GM20000 (cell line): Measurements from ENCODE around the gene MIEF1.
A peak's percentile ranks its signal among the peaks of the same experiment; 100 is the strongest.

ENCODE experiments used
- DNase-seq: peaks from one replicate; pipeline ENCODE4 v3.0.0; 2012; ENCODE audit warnings: low spot score
- TF ChIP-seq, protein P1 (sequence below): IDR thresholded peaks from 2 replicates; pipeline ENCODE4 v1.5.1; 2012; ENCODE audit warnings: mild to moderate bottlenecking, control low read depth; ENCODE audit errors: extremely low read depth, missing control alignments

Gene MIEF1

DNA sequence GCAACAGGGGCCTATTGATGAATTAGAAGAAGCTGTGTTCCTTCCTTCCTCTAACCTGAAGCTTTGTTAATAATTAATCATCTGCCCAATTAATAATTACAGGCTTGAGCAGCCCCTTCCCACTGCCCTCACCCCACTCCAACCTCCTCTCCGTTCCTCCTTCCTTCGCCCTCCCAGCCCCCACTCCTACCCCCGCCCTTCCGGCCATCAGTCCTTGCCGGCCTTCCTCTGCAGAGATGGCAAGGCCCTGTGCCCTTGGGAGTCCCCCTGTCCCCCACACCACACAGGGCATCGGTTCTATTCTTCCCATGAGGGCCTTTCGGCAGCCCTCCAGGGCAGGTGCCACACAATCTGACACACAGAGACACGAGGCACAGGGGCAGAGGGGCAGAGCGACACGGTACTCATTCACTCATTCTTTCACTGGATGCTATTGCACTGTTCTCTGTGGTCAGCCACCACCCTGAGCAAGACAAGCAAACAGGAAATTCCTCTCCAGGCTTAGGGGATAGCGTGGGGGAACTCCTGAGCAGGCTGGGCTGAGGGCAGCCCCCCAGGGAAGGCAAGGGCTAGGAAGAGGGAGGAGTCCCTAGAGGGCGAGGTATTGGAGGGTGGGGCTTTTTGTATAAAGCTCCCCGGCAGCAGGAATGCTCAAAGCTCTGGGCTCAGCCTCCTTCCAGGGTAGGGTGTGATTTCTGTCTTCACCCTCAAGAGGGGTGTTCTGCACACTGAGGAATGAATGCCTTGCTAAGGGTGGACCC, 30.5 kb upstream of the MIEF1 start:
- peak; percentile 72 for DNase-seq
- TF ChIP-seq, protein P1, sequence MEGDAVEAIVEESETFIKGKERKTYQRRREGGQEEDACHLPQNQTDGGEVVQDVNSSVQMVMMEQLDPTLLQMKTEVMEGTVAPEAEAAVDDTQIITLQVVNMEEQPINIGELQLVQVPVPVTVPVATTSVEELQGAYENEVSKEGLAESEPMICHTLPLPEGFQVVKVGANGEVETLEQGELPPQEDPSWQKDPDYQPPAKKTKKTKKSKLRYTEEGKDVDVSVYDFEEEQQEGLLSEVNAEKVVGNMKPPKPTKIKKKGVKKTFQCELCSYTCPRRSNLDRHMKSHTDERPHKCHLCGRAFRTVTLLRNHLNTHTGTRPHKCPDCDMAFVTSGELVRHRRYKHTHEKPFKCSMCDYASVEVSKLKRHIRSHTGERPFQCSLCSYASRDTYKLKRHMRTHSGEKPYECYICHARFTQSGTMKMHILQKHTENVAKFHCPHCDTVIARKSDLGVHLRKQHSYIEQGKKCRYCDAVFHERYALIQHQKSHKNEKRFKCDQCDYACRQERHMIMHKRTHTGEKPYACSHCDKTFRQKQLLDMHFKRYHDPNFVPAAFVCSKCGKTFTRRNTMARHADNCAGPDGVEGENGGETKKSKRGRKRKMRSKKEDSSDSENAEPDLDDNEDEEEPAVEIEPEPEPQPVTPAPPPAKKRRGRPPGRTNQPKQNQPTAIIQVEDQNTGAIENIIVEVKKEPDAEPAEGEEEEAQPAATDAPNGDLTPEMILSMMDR = no peak

DNA sequence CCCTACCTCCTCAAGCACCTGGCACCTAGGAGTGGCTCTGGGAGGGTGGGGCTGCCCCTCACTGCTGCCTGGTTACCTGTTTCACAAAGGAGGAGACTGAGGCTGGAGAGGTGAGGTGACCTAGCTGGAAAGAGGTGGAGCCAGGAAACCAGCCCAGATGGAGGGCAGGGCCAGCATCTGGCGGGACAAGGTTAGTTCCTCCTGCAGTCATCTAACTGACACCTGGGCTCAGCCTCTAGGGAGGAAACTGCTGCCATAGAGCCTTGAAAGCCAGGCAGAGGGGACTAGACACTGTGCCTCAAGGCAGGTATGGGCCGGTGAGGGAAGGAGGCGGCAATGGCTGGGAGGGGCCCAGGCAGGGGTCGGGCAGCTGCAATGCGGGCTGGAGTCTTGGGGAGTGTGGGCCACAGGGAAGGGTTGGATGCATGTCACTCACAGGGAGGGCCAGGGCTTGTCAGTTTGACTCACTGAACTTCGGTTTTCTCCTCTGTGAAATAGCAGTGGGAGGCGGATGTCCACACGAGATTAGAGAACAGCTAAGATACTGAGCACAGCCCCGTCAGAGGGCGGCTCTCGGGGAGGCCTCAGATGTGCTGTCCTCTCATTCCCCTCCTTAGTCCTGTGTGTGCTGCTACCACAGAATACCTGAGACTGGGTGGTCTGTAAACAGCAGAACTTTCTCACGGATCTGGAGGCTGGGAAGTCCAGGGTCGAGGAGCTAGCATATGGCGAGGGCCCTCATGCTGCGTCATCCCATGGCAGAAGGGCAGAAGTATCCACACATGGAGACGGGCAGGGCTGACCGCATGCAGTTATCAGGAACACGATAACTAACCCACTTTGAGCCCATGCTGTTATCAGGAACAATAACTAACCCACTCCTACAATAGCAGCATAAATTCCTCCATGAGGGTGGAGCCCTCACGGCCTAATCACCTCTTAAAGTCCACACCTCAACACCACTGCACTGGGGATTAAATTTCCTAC, 29.2 kb upstream of the MIEF1 start:
- DNase-seq = no peak
- TF ChIP-seq, protein P1 = no peak

DNA sequence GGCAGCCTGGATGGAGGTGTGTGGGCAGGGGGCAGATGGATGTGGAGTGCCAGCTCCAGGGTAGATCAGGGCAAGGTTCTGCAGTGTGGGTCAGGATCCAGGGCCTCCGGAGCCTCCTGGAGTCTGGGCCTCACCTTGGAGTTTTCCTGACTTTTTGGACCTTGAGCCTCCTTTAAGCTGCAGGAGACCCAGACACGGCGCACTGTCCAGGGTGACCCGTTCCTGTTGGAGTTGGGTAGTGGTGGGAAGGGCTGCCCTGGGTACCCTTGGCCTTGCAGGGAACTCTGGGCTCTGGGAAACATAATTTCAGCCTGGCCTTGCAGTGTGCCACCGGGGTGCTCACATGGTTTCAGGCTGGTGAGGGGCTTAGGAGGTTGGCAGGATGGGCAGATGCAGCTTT, 28.2 kb upstream of the MIEF1 start:
- no peak for DNase-seq
- TF ChIP-seq, protein P1 = no peak

DNA sequence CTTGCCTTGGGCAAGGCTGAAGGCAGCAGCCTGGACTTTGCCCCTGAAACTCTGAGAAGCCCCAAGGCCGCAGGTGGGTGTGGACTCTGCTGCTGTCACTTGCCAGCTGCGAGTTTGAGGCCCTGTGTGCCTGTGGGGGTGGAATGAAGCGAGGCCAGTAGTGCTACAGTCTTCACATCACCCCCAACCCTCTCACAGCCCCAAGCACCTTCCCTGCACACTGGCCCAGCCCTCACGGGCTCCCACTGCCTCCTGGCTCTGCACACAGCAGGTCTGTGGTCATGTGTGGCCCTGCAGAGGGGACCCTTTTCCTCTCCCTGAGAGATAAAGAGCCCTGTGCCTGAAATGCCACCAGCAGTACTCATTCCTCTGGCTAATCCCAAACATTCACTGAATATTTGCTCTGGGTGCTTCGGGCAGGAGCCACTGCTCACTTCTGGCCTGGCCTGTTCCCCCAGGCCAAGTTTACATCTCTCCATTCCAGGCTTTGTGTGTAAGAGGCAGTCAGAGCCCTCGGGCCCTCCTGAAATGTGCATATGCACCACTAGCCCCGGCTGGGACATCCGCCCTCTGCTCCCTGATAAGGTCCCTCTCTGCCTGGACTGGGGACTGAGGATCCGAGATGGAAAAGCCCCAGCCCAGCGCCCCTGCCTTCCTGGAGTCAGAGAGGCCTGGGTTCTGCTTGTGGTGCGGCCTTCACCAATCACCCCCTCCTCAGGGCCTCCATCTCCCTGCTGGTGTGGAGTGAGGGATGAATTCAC, 27.6 kb upstream of the MIEF1 start:
- TF ChIP-seq, protein P1 = no peak
- no peak for DNase-seq

DNA sequence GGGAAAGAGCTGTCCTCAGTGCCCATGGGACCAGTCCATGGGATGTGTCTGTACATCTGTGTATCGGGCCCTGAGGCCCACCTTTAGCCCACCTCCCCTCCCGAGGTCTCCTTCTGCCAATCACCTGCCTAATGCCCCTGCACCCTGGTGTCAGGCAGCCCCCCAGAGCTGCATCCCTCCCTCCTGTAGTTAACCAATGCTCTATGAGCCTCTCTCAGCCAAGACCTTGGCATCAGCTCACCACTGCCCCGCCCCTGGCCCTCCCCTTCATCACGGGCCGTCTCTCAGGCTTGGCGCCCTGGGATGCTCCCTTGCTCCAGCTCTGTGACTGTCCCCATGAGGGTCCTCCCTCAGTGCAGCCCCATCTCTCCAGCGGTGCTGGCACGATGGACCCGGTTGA, 26.8 kb upstream of the MIEF1 start:
- TF ChIP-seq, protein P1 = no peak
- DNase-seq = no peak

DNA sequence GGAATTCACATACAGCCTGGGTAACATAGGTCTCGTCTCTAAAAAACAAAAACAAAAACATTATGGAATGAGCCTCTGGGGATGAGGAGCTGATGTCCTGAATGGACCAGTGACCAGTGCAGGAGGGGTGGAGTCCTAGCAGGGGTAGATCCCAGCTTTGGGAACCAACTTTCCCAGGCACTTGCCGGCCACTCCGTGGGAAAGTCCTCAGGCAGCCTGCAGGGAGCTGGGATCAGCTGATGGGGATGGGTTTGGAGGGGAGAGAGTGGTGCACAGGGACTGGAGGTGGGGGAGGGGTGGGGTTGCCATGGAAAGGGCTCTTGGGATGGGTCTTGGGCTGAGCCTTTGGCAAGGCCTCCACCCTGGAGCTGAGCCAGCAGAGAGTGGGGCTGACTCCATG, 26.2 kb upstream of the MIEF1 start:
- no peak for DNase-seq
- TF ChIP-seq, protein P1 = no peak
